ENCODE data around the gene ISY1. TPM values are rescaled to one million over a fixed set of nuclear protein-coding genes. Genes with fewer than 3 reads are reported as not detected.
A peak's percentile ranks its signal among the peaks of the same experiment; 100 is the strongest.
"Not testable (repeated sequence)": the region's sequence is repeated elsewhere in the genome, so short reads cannot be mapped to it uniquely, and the experiment has no call there.

The ISY1 gene
- total RNA-seq, 1 donor from 2014 or later, result 25.9 TPM

- DNase-seq (no peak), ATAC-seq (no peak)
- intact Hi-C loops (cut with micrococcal nuclease), result no loop called here
These were observed 56.3 kb downstream of the ISY1 start for GRCh38 chr3:129104498-129105079.

GRCh38 chr3:129104051-129104450 is 56.8 kb downstream of the ISY1 start:
- DNase-seq (no peak), ATAC-seq (no peak)
- intact Hi-C loops (cut with micrococcal nuclease), result no loop called here

- intact Hi-C loops (cut with micrococcal nuclease), result no loop called here
- DNase-seq (no peak), ATAC-seq (no peak)
These were observed 57.6 kb downstream of the ISY1 start for GRCh38 chr3:129103296-129103695.

- ATAC-seq (peak; percentile 87), DNase-seq (no peak)
- intact Hi-C loops (cut with micrococcal nuclease), result no loop called here
These were observed 59.3 kb downstream of the ISY1 start for GRCh38 chr3:129101370-129102138.

GRCh38 chr3:129100274-129100673 is 60.6 kb downstream of the ISY1 start:
- DNase-seq, result no peak
- intact Hi-C loops (cut with micrococcal nuclease), result no loop called here

GRCh38 chr3:129095285-129095684 is 65.6 kb downstream of the ISY1 start:
- no peak for DNase-seq
- no peak for ATAC-seq
- intact Hi-C loops (cut with micrococcal nuclease), result no loop called here

More at GRCh38 chr3:129100274-129100673, 60.6 kb downstream of the ISY1 start:
- no peak for ATAC-seq

GRCh38 chr3:129088312-129088711 is 72.6 kb downstream of the ISY1 start:
- peak; percentile 59 for ATAC-seq
- DNase-seq; intact Hi-C loops (cut with micrococcal nuclease): not testable (repeated sequence)

- ATAC-seq (peak; percentile 92), DNase-seq (peak; percentile 49)
- intact Hi-C loops (cut with micrococcal nuclease), result not testable (repeated sequence)
These were observed 73.0 kb downstream of the ISY1 start for GRCh38 chr3:129087904-129088303.

GRCh38 chr3:129087138-129087702 is 73.6 kb downstream of the ISY1 start:
- DNase-seq (peak; percentile 65), ATAC-seq (peak; percentile 76)
- intact Hi-C loops (cut with micrococcal nuclease), result no loop called here

GRCh38 chr3:129085818-129086217 is 75.0 kb downstream of the ISY1 start:
- DNase-seq (no peak), ATAC-seq (no peak)
- intact Hi-C loops (cut with micrococcal nuclease), result no loop called here

GRCh38 chr3:129085165-129085715 is 75.6 kb downstream of the ISY1 start:
- ATAC-seq (no peak), DNase-seq (no peak)
- intact Hi-C loops (cut with micrococcal nuclease), result no loop called here

GRCh38 chr3:129084501-129084900 is 76.4 kb downstream of the ISY1 start:
- ATAC-seq (no peak), DNase-seq (no peak)
- intact Hi-C loops (cut with micrococcal nuclease), result no loop called here

GRCh38 chr3:129082026-129082425 is 78.8 kb downstream of the ISY1 start:
- DNase-seq, result no peak
- ATAC-seq, result no peak
- intact Hi-C loops (cut with micrococcal nuclease), result no loop called here

GRCh38 chr3:129081503-129081902 is 79.4 kb downstream of the ISY1 start:
- DNase-seq (no peak), ATAC-seq (no peak)
- intact Hi-C loops (cut with micrococcal nuclease), result no loop called here

GRCh38 chr3:129078510-129078909 is 82.4 kb downstream of the ISY1 start:
- DNase-seq (no peak), ATAC-seq (peak; percentile 63)
- intact Hi-C loops (cut with micrococcal nuclease), result no loop called here

Other genes with a start within 250 kb of the ISY1 start
- gene CFAP92, start 167.0 kb downstream of the ISY1 start, total RNA-seq, result 0.27 TPM
- 3.0 TPM for gene EFCC1, start 159.8 kb downstream of the ISY1 start, total RNA-seq
- not detected for gene GP9, start 100.3 kb downstream of the ISY1 start, total RNA-seq
- gene RAB43, start 39.3 kb downstream of the ISY1 start, total RNA-seq, result 3.3 TPM
- 531 TPM for gene CNBP, start 22.8 kb upstream of the ISY1 start, total RNA-seq
- 84.1 TPM for gene COPG1, start 88.5 kb upstream of the ISY1 start, total RNA-seq
- gene HMCES, start 117.8 kb upstream of the ISY1 start, total RNA-seq, result 34.9 TPM